ENCODE results near the gene PLXNA3.
A peak's percentile ranks its signal among the peaks of the same experiment; 100 is the strongest.

PLXNA3 gene

GRCh38 chrX:154435171-154435733, 22.8 kb upstream of the PLXNA3 start:
- no peak for DNase-seq (ENCODE audit: low spot score)

GRCh38 chrX:154436374-154436982, 21.6 kb upstream of the PLXNA3 start:
- DNase-seq (ENCODE audit: low spot score): peak; percentile 53

GRCh38 chrX:154436983-154437752, 20.9 kb upstream of the PLXNA3 start, which contains the start of gene GDI1:
Gene GDI1 (plus strand): TSS chrX:154437154. CDS start chrX:154437255, 101 bp downstream.
- DNase-seq (ENCODE audit: low spot score): peak; percentile 53

GRCh38 chrX:154437971-154438893, 19.8 kb upstream of the PLXNA3 start:
- no peak for DNase-seq (ENCODE audit: low spot score)

GRCh38 chrX:154439841-154440240, 18.2 kb upstream of the PLXNA3 start:
- DNase-seq (ENCODE audit: low spot score): no peak

GRCh38 chrX:154440623-154441357, 17.3 kb upstream of the PLXNA3 start:
- DNase-seq (ENCODE audit: low spot score): no peak

- peak; percentile 3 for DNase-seq (ENCODE audit: low spot score)
These were observed 16.5 kb upstream of the PLXNA3 start for GRCh38 chrX:154441564-154441963.

GRCh38 chrX:154441984-154442707, 15.9 kb upstream of the PLXNA3 start:
- no peak for DNase-seq (ENCODE audit: low spot score)

- DNase-seq (ENCODE audit: low spot score): no peak
These were observed 14.6 kb upstream of the PLXNA3 start for GRCh38 chrX:154443479-154443910.

GRCh38 chrX:154443992-154444754, 13.9 kb upstream of the PLXNA3 start, which contains the start of gene FAM50A:
Gene FAM50A (plus strand): TSS chrX:154444141. CDS start chrX:154444236, 95 bp downstream.
- DNase-seq (ENCODE audit: low spot score): peak; percentile 61

GRCh38 chrX:154444755-154445246, 13.3 kb upstream of the PLXNA3 start:
- DNase-seq (ENCODE audit: low spot score): no peak

- DNase-seq (ENCODE audit: low spot score): no peak
These were observed 12.3 kb upstream of the PLXNA3 start for GRCh38 chrX:154445776-154446175.

GRCh38 chrX:154446430-154446829, 11.7 kb upstream of the PLXNA3 start:
- no peak for DNase-seq (ENCODE audit: low spot score)

- no peak for DNase-seq (ENCODE audit: low spot score)
These were observed 9.6 kb upstream of the PLXNA3 start for GRCh38 chrX:154448484-154448883.

- no peak for DNase-seq (ENCODE audit: low spot score)
These were observed 8.5 kb upstream of the PLXNA3 start for GRCh38 chrX:154449618-154450017.

- no peak for DNase-seq (ENCODE audit: low spot score)
These were observed 7.8 kb upstream of the PLXNA3 start for GRCh38 chrX:154450312-154450711.

- DNase-seq (ENCODE audit: low spot score): no peak
These were observed 5.3 kb upstream of the PLXNA3 start for GRCh38 chrX:154452823-154453222.

GRCh38 chrX:154457491-154458115, 478 bp upstream of the PLXNA3 start:
- DNase-seq (ENCODE audit: low spot score): peak; percentile 63

Data from CD4-positive, alpha-beta T cell treated with Interleukin-2 at 100 ng/mL for 4 hours (primary cell).